Measurements from ENCODE around the gene MRPS33.
"Not testable (repeated sequence)": the region's sequence is repeated elsewhere in the genome, so short reads cannot be mapped to it uniquely, and the experiment has no call there.

MRPS33 gene

GRCh38 chr7:141043616-141044015 lies 28.9 kb upstream of the MRPS33 start:
- H3K4me3 ChIP-seq (ENCODE audit: low read depth, low read length) = no peak overlapping the region
- no peak for DNase-seq (ENCODE audit: low read depth)
- TF ChIP-seq CTCF (IDR thresholded peaks at IDR 0.05; ENCODE audit: insufficient read depth, low read depth, low read length, missing control alignments) = no peak

GRCh38 chr7:141042222-141043193 lies 27.8 kb upstream of the MRPS33 start:
- no peak for TF ChIP-seq CTCF (IDR thresholded peaks at IDR 0.05; ENCODE audit: insufficient read depth, low read depth, low read length, missing control alignments)
- no peak overlapping the region for H3K4me3 ChIP-seq (ENCODE audit: low read depth, low read length)
- no peak for DNase-seq (ENCODE audit: low read depth)

GRCh38 chr7:141039376-141039775 lies 24.6 kb upstream of the MRPS33 start:
- no peak for DNase-seq (ENCODE audit: low read depth)
- no peak for TF ChIP-seq CTCF (IDR thresholded peaks at IDR 0.05; ENCODE audit: insufficient read depth, low read depth, low read length, missing control alignments)
- no peak overlapping the region for H3K4me3 ChIP-seq (ENCODE audit: low read depth, low read length)

GRCh38 chr7:141038100-141038499 lies 23.3 kb upstream of the MRPS33 start:
- H3K4me3 ChIP-seq (ENCODE audit: low read depth, low read length); DNase-seq (ENCODE audit: low read depth): not testable (repeated sequence)

GRCh38 chr7:141032539-141033323 lies 18.0 kb upstream of the MRPS33 start:
- H3K4me3 ChIP-seq (ENCODE audit: low read depth, low read length); DNase-seq (ENCODE audit: low read depth): not testable (repeated sequence)

- no peak for DNase-seq (ENCODE audit: low read depth)
- TF ChIP-seq CTCF (IDR thresholded peaks at IDR 0.05; ENCODE audit: insufficient read depth, low read depth, low read length, missing control alignments) = no peak
- H3K4me3 ChIP-seq (ENCODE audit: low read depth, low read length) = no peak overlapping the region
Measured at GRCh38 chr7:141028767-141029166, 14.0 kb upstream of the MRPS33 start.

- no peak for DNase-seq (ENCODE audit: low read depth)
- no peak for TF ChIP-seq CTCF (IDR thresholded peaks at IDR 0.05; ENCODE audit: insufficient read depth, low read depth, low read length, missing control alignments)
- no peak overlapping the region for H3K4me3 ChIP-seq (ENCODE audit: low read depth, low read length)
Measured at GRCh38 chr7:141027043-141027442, 12.3 kb upstream of the MRPS33 start.

Measured in GM12865 (cell line).